IPS-18c (cell line): ENCODE measurements around the gene CPNE8.

Experiments used
- H3K4me3 ChIP-seq: 2 replicates; pipeline ENCODE4 v1.7.0; 2013; ENCODE audit warnings: low read depth, mild to moderate bottlenecking, low read length, moderate library complexity; ENCODE audit not compliant: insufficient read depth
- H3K9me3 ChIP-seq: one replicate; pipeline ENCODE4 v1.6.1; 2013; ENCODE audit warnings: mild to moderate bottlenecking, low read length, moderate library complexity; ENCODE audit not compliant: control insufficient read depth, insufficient read depth

CPNE8 gene

DNA sequence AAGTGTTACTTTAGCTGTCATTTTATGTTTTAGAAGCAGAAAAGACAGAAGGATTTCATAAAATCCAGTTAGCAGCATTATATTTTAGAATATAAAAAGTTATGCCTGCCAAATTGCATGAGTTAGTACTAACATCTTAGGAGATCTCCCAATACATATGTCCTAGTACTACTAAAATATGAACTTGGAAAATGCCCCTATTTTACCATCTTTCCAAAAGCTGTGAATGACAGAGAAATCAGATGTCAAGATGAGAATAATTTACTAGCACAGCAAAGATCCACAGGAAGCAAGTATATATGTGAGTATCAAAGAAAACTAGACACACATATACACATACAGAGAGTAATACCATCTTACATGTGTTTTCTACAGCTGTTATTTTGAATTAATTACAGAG is 196.9 kb downstream of the CPNE8 start:
- no peaks in the 10 kb centered on the region for H3K9me3 ChIP-seq
- H3K4me3 ChIP-seq, result no peak overlapping the region

DNA sequence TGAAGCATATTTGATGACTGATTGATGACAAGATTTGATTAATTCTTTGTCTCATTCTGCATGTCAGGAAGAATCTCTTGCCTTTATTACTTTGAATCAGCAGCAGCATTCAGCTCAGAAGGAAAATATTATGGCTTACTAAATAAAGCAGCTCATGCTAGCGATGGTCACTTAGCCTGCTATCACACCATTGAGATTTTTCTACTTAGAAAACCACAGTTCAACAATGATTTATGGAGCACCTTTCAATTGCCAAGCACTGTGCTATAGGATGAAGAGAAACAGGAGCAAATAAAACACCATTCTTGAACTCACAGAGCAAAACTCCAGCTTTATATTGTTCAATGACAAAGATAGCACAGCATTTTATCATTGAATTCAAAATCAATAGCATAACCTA is 197.7 kb downstream of the CPNE8 start:
- H3K9me3 ChIP-seq, result no peaks in the 10 kb centered on the region
- no peak overlapping the region for H3K4me3 ChIP-seq

DNA sequence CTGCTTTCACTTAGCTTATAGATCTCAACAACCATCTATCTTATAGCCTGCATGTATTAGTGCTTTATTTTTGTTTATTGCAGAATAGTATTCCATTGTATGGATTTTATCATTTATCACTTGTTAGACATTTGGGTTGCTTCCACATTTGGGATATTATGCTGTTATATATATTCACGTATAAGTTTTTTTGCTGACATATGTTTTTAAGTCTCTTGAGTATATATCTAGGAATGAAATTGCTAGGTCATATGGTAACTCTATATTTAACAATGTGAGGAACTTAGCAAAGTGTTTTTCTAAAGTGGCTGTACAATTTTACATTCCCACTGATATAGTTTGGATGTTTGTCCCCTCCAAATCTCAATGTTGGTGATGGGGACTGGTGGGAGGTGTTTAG is 208.1 kb downstream of the CPNE8 start:
- Histone ChIP-seq H3K4me3 (no peak overlapping the region), H3K9me3 (no peaks in the 10 kb centered on the region)

DNA sequence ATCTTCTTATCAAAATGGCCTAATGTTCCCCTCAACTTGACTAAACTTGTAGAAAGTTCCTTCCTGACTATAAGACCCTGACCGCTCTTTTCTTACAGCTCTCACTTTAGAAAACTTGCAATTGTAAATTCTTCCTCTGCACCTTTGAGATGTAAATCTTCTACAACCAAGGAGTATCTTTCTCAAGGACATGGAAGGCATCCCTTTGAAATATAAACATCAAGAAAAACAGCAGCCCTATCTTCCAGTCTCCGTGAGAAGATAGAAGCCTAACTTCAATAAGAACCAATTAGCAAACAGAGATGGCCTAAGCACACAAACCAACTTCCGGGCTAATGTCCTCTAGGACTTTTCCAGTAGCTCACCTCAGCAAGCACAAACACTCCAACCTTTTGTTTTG is 210.3 kb downstream of the CPNE8 start:
- Histone ChIP-seq H3K4me3 (no peak overlapping the region), H3K9me3 (no peaks in the 10 kb centered on the region)

DNA sequence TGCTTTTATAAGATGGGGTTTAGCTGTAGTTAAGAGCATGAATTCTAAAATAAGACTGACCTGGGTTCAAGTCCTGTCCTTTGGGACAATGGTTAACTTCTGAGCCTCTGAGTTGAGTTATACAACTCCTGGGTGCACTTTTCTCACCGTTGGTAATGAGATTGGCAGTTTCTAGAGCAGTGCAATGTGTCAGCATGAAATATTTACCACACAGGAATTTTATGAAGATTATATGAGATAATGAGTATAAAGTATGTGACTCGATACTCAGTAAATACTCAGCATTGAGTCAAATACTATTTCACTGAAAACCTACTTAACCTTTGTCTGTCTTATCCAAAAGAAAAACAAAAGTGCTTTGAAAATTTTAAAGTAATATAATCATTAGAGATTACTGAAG is 214.2 kb downstream of the CPNE8 start:
- Histone ChIP-seq H3K4me3 (no peak overlapping the region), H3K9me3 (no peaks in the 10 kb centered on the region)

DNA sequence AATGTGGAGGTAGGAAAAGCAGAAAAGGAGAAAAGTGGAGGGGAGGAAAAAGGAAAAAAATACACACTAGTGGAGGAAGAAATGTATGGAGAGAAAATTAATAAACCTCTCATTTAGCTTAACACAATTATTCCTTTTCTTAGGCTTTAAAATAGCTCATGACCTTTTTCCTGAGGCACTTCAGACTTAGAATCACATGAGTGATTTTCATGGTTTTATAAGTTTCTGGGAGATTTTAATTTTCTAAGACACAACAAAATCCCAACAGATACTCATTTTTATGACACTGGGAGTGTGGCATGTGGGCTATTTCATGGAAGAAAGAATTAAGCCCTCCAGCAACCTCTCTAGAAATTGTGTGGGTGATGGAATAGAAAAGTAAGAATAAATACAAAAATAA is 214.7 kb downstream of the CPNE8 start:
- H3K4me3 ChIP-seq, result no peak overlapping the region
- H3K9me3 ChIP-seq, result no peaks in the 10 kb centered on the region

DNA sequence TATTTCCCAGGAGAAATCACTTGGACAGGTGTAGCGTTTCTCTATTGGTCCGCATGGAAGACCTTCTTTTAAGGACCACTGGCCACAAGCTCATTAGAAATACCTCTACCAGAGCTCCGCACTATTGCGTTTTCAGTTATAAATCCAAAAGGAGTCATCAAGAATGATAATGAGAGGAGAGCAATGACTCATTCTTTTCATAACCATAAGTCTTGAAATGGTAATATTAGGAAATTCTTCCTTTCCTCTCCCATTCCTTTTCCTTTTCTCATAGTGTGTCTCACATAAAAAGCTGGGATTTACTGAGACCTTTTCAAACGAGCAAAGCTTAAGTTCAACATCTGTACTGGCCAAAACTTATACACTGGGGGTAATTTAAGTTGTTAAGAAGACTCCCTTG is 215.7 kb downstream of the CPNE8 start:
- H3K4me3 ChIP-seq, result no peak overlapping the region
- no peaks in the 10 kb centered on the region for H3K9me3 ChIP-seq

DNA sequence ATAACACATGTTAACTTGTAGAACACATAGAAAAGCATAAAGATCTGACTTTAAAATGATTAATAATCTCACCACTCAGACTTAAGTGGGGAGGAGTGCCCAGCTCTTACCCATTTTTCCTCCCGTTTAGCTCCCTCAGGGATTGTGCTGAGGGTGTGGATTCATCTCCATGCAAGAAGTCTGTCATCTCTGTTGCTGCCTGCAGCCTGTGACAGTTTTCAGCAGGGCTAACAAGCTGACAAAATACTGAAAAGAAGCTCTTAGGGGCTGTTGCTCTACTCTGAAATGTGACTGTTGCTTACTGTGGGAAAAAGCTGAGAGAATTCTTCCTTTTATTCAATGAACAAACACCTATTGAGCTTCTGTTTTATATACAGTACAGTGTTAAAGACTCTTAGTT is 216.2 kb downstream of the CPNE8 start:
- H3K9me3 ChIP-seq, result no peaks in the 10 kb centered on the region
- no peak overlapping the region for H3K4me3 ChIP-seq

DNA sequence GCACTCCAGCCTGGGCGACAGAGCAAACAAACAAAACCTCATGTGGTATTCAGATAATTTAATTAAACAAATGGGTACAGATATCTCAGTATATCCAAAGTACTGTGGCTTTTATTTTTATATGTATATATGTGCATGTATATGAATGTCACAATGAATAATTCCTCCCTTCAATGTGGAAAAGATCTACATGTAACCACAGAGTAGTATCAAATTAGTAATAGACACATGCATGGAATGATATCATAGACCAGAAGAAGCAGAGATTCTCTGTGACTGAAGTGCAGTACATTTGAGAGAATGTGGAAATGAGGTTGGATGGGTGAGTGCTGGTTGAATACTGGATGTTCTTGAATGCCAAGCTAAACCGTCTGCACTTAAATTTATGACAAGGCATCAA is 222.9 kb downstream of the CPNE8 start:
- Histone ChIP-seq H3K9me3 (no peaks in the 10 kb centered on the region), H3K4me3 (no peak overlapping the region)

DNA sequence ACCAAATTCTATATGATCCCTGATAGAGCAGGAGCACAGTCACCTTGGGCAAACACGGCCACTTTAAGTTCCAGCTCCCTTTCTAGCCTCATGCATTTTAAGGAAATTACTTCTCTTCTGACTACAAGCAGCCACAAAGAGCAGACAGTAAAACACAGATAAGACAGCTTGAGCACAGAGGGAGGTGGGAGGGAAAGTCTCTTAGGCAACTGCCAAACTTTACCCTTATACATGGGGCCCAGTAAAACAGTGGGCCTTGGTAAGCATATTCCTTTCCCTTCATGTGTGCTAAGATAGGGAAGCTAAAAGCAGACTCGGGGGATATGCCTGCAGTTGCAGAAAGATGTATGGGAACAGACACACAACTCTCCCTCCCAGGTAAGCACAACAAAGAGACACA is 235.9 kb downstream of the CPNE8 start:
- Histone ChIP-seq H3K4me3 (no peak overlapping the region), H3K9me3 (no peaks in the 10 kb centered on the region)

DNA sequence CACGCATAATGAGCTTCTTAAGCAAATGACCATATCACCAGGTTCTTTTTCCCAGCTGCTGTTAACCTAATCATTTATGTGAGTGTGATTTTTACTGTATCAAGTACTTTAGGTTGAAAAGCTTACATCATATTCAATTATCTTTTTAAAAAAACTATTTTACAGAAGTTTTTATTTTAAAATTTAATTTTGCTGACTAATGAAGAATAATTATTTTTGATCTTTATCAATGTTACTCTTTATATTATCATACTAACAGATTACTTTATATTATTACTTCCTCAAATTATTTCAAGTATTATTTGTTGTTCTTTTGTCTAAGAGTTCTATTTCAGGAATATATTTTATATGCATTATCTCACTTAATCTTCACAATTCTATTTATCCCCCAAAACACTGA is 236.3 kb downstream of the CPNE8 start:
- Histone ChIP-seq H3K9me3 (no peaks in the 10 kb centered on the region), H3K4me3 (no peak overlapping the region)

DNA sequence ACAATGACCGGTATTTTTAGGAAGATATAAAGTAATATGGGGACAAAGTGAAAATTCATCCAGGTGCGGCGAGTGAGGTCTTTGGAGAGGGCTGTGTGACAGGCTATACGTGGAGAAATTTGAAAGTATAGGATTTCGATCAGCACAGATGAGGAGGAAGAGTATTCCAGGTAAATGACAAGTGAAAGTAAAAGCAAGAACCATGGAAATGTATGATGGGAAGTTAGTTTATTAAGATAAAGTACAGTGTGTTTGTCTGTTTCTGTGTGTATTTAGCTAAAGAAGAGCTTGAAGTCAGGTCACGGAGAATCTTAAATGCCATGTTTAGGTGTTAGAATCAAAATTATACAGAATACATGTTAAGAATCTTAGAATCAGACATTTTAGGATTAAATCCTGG is 239.0 kb downstream of the CPNE8 start:
- no peaks in the 10 kb centered on the region for H3K9me3 ChIP-seq

DNA sequence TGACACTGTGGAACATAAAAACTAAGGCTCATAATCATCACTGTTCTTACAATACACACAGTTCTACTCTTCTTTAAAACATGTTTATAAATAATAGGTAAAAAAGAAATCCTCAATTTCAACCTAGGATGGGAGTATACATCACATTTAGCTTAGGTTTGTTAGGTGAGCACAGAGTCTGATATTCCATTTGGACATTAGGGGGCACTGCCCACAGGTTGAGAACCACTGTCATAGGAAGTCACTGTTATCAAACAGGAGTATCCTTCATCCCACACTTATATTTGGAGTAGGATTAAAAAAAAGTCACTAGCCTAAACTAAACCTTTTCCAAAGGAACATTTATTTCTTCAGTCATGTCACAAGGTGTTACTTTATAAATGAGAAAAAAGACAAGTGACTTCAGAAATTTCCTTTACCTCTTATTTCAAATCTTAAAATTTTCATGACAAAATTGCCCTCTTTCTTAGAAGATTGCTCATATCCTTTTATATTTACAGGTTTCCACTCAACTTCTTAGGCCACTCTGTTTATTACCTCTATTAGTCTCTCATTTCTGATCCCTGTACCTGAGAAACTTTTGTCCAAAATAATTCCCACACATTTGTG is 240.6 kb downstream of the CPNE8 start:
- no peak overlapping the region for H3K4me3 ChIP-seq

More for the DNA sequence above, 239.0 kb downstream of the CPNE8 start:
- no peak overlapping the region for H3K4me3 ChIP-seq

DNA sequence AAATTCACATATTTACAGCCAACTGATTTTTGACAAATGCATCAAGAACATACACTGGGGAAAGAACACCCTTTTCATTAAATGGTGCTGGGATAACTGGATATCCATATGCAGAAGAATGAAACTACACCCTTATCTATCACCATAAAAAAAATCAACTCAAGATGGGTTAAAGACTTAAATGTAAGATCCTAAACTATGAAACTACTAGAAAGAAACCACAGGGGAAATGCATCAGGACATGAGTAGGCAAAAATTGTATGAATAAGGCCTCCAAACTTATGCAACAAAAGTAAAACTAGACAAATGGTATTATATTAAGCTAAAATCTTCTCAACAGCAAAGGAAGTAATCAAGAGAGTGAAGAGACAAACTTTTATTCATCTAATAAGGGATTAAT is 242.6 kb downstream of the CPNE8 start:
- H3K4me3 ChIP-seq, result no peak overlapping the region
- H3K9me3 ChIP-seq, result no peaks in the 10 kb centered on the region

More for the DNA sequence above, 240.6 kb downstream of the CPNE8 start:
- no peaks in the 10 kb centered on the region for H3K9me3 ChIP-seq

DNA sequence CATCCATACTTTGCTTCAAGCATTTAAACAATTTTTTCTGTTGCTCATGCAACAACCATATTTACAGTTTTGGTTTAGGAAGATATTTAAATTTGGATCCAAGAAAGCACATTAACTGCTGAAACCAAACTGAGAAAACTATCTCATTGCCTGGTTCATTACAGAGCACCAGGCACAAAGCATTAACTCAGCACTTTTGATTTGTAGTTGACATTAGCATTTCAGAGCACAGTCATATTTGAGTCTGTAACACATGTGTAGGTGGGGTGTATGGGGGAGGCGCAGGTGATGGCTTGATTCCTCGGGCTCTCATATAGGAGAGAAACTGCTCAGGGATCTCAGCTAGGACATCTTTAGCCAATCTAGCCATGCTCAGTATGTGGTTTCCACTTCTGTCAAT is 251.7 kb downstream of the CPNE8 start:
- H3K9me3 ChIP-seq, result no peaks in the 10 kb centered on the region
- H3K4me3 ChIP-seq, result no peak overlapping the region

DNA sequence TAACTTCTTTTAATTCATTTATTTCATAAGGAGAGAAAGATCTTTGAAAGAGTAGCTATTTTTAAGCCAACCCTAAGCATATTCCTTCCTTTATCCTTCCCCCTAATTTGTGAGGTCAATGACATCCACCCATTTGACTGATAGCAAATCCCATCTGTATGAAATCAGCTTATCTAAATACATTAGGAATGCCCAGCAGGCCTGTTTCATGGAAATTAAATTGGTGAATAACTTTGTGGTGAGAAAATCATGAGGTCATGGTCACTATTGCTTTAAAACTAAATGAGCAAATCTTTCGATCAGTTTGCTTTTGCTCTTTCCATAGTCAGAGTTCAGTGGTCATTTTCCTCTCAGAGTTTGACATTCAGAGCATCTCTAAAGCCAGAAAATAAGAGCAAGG is 256.6 kb downstream of the CPNE8 start:
- Histone ChIP-seq H3K9me3 (no peaks in the 10 kb centered on the region), H3K4me3 (no peak overlapping the region)

DNA sequence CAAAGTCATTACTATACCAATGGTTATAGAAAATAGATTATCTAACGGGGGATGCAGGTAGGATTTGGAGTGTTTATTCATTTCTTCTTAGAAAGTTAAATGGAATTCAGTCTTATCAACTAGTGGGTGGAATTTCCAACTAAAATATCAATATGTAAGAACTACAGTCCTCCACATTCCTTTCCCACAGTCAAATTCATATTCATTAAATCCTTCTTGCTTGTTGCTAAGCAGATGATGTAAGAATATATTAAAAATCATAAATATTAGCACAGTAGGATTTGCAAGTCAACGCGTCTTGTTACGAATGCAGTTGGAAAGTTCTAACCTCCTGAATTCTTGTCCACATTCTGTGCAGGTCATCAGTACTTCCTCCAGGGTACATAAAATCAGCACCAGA is 259.2 kb downstream of the CPNE8 start:
- Histone ChIP-seq H3K9me3 (no peaks in the 10 kb centered on the region), H3K4me3 (no peak overlapping the region)

DNA sequence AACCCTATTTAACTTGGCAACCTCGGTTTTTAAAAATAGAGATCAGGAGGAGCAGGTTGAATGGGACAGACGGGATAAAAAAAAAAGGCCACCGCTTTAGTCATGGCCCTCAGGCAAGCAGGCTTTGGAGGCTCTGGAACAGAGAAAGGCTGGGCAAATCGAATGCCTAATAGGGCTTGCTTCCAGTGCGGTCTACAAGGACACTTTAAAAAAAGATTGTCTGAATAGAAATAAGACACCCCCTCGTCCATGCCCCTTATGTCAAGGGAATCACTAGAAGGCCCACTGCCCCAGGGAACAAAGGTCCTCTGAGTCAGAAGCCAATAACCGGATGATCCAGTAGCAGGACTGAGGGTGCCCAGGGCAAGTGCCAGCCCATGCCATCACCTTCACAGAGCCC is 265.8 kb downstream of the CPNE8 start:
- Histone ChIP-seq H3K9me3 (no peaks in the 10 kb centered on the region), H3K4me3 (no peak overlapping the region)

DNA sequence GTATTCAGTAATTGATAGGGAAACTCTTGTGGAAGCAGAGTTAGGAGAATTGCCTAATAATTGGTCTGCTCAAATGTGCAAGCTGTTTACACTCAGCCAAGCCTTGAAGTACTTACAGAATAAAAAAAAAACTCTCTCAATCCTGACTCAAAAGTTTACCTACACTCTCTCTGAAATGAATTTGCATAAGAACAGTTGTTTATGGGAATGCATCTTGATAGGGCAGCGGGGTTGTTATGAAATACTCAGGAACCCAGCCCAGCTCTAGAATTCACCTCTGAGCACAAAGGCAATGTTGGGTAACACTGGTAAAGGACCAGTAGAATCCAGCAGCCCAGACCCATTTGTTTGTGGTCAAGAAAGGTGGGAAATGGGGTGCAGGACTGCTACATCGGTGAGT is 267.0 kb downstream of the CPNE8 start:
- H3K4me3 ChIP-seq, result no peak overlapping the region
- no peaks in the 10 kb centered on the region for H3K9me3 ChIP-seq
